NOMO-1 treated with DMSO at 0.1 percent for 48 hours (cell line): ENCODE results near the gene ZDHHC11.
"Not testable (repeated sequence)": the region's sequence is repeated elsewhere in the genome, so short reads cannot be mapped to it uniquely, and the experiment has no call there.

Experiments used
- DNase-seq: peaks from one replicate; lab custom pipeline; 2025; ENCODE audit not compliant: unreplicated experiment; lab: John Stamatoyannopoulos, UW

The ZDHHC11 gene

GRCh38 chr5:860506-861150, 9.8 kb upstream of the ZDHHC11 start:
- no peak for DNase-seq

- DNase-seq = no peak
These were observed 9.1 kb upstream of the ZDHHC11 start for GRCh38 chr5:859798-860296.

GRCh38 chr5:859391-859790, 8.6 kb upstream of the ZDHHC11 start:
- no peak for DNase-seq

- no peak for DNase-seq
These were observed 7.9 kb upstream of the ZDHHC11 start for GRCh38 chr5:858726-859125.

- no peak for DNase-seq
These were observed 6.0 kb upstream of the ZDHHC11 start for GRCh38 chr5:856531-857425.

- peak; percentile 17 for DNase-seq
These were observed 5.2 kb upstream of the ZDHHC11 start for GRCh38 chr5:855771-856530.

- no peak for DNase-seq
These were observed 4.4 kb upstream of the ZDHHC11 start for GRCh38 chr5:854966-855743.

GRCh38 chr5:854217-854616, 3.4 kb upstream of the ZDHHC11 start:
- DNase-seq = no peak

GRCh38 chr5:853416-854090, 2.8 kb upstream of the ZDHHC11 start:
- not testable (repeated sequence) for DNase-seq

GRCh38 chr5:852431-853401, 1.9 kb upstream of the ZDHHC11 start:
- DNase-seq = no peak

GRCh38 chr5:852018-852417, 1.2 kb upstream of the ZDHHC11 start:
- DNase-seq = no peak

GRCh38 chr5:851553-851952, 767 bp upstream of the ZDHHC11 start:
- DNase-seq = no peak

- no peak for DNase-seq
These were observed 290 bp upstream of the ZDHHC11 start for GRCh38 chr5:851076-851475.

- no peak for DNase-seq
These were observed 1.0 kb downstream of the ZDHHC11 start for GRCh38 chr5:849651-850301.

GRCh38 chr5:848671-849111, 2.1 kb downstream of the ZDHHC11 start:
- DNase-seq = no peak

GRCh38 chr5:847736-848135, 3.0 kb downstream of the ZDHHC11 start:
- not testable (repeated sequence) for DNase-seq

- DNase-seq = not testable (repeated sequence)
These were observed 3.6 kb downstream of the ZDHHC11 start for GRCh38 chr5:847212-847611.

- not testable (repeated sequence) for DNase-seq
These were observed 4.1 kb downstream of the ZDHHC11 start for GRCh38 chr5:846602-847091.
